Panc1 (cell line): Measurements from ENCODE around the gene BRAF. TPM values are rescaled to one million over a fixed set of nuclear protein-coding genes. Genes with fewer than 3 reads are reported as not detected.

Experiments used
- ATAC-seq: fragments of 200-7000 bp; cut with Tn5 transposase; 2 replicates; pipeline ENCODE4 v1.9.1; 2020; ENCODE audit warnings: mild to moderate bottlenecking, moderate library complexity
- BruUV-seq: library from RNA; stranded (reverse); fragments of 400-500 nt; replicated peaks from 2 replicates; lab custom pipeline; 2021; lab: Mats Ljungman, UMichigan
- CTCF ChIA-PET: fragments of 300-600 bp; sonication (Branson Sonifier 250); formaldehyde crosslinking; loops from one replicate; lab custom pipeline; 2022; ENCODE audit warnings: antibody characterized with exemption; lab: Charles Lee
- POLR2A ChIA-PET: fragments of 300-600 bp; sonication (Branson Sonifier 250); formaldehyde crosslinking; loops from one replicate; lab custom pipeline; 2022; ENCODE audit warnings: antibody characterized with exemption; lab: Charles Lee
- DNase-seq: peaks from one replicate; pipeline ENCODE4 v3.0.0-alpha.2; 2010; ENCODE audit warnings: low read depth, low spot score
- H3K27ac ChIP-seq: 2 replicates; pipeline ENCODE4 v1.5.1; 2011; ENCODE audit warnings: mild to moderate bottlenecking, low read length, inconsistent platforms
- H3K27me3 ChIP-seq: fragments of 200-500 bp; sonication (Bioruptor generic); 2 replicates; pipeline ENCODE4 v1.6.0; 2014; ENCODE audit warnings: low read length, inconsistent platforms; ENCODE audit not compliant: control insufficient read depth, insufficient read depth
- H3K36me3 ChIP-seq: fragments of 200-500 bp; sonication (Bioruptor generic); 2 replicates; pipeline ENCODE4 v1.5.1; 2014; ENCODE audit warnings: inconsistent platforms, mild to moderate bottlenecking, low read length, moderate library complexity; ENCODE audit not compliant: control insufficient read depth, insufficient read depth
- H3K4me1 ChIP-seq: 2 replicates; pipeline ENCODE4 v1.5.1; 2011; ENCODE audit warnings: inconsistent platforms, mild to moderate bottlenecking, low read length, moderate library complexity; ENCODE audit not compliant: control insufficient read depth, insufficient read depth
- H3K4me3 ChIP-seq, 2 experiments: 2 replicates each; pipeline ENCODE4 v1.5.1; 2011 to 2012; ENCODE audit warnings: low read depth in 2 of 2, low read length in 2 of 2, mild to moderate bottlenecking in 2 of 2, inconsistent platforms in 1 of 2, moderate library complexity in 1 of 2
- H3K9me3 ChIP-seq: fragments of 200-500 bp; sonication (Bioruptor generic); 2 replicates; pipeline ENCODE4 v1.5.1; 2014; ENCODE audit warnings: low read depth, mild to moderate bottlenecking, inconsistent platforms, low read length, moderate library complexity; ENCODE audit not compliant: control insufficient read depth, insufficient read depth
- POLR2AphosphoS5 ChIP-seq: IDR thresholded peaks from 2 replicates; pipeline ENCODE4 v1.6.1; 2012; ENCODE audit warnings: mild to moderate bottlenecking, low read depth, low read length, moderate library complexity
- SIN3A ChIP-seq: IDR thresholded peaks from 2 replicates; pipeline ENCODE4 v1.6.1; 2012; ENCODE audit warnings: low read depth, mild to moderate bottlenecking, low read length, moderate library complexity, borderline replicate concordance; ENCODE audit not compliant: insufficient read depth
- TCF7L2 ChIP-seq: IDR thresholded peaks from 2 replicates; pipeline ENCODE4 v1.6.1; 2011; ENCODE audit warnings: mild to moderate bottlenecking, low read depth, low read length, inconsistent platforms
- in situ Hi-C: cut with HindIII; loops from 2 replicates; pipeline ENCODE4 v1.10.0; 2016; ENCODE audit warnings: low sequenced_read_pairs, low pct_unique_long_range_greater_than_20kb
- intact Hi-C: fragments of 100-400 bp; cut with micrococcal nuclease; formaldehyde crosslinking; loops from one replicate; pipeline ENCODE4 v1.10.0; 2022; ENCODE audit not compliant: unreplicated experiment
- total RNA-seq: library from RNA; stranded (reverse); gene quantifications from one replicate; pipeline ENCODE4 v1.2.1, GENCODE V29; 2021; ENCODE audit not compliant: unreplicated experiment
- TF ChIP-seq, protein P1 (sequence below), 2 experiments: IDR thresholded peaks; 2 replicates each; pipeline ENCODE4 v1.6.1; 2011 to 2012; ENCODE audit warnings: low read depth in 2 of 2, control low read depth in 1 of 2, low read length in 1 of 2, mild to moderate bottlenecking in 1 of 2, moderate library complexity in 1 of 2; ENCODE audit not compliant: insufficient read depth in 1 of 2
- TF ChIP-seq, protein P2 (sequence below): fragments of 450-650 bp; IDR thresholded peaks from 2 replicates; pipeline ENCODE4 v1.5.1; 2017; ENCODE audit warnings: mild to moderate bottlenecking

BRAF gene
- total RNA-seq, 1 experiment from 2014 or later = 26.3 TPM

DNA sequence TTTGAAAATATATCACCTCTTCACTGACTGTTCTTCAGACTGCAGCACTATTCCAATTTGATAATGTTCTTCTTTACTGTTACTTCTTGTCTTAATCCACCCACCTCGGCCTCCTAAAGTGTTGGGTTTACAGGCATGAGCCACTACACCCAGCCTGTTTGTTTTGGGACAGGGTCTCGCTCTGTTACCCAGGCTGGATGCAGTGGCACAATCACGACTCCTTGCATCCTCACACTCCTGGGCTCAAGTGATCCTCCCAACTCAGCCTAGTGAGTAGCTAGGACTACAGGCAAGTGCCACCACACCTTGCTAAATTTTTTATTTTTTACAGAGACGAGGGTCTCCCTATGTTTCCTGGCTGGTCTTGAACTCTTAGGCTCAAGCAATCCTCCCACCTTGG lies 150.4 kb downstream of the BRAF start:
- in situ Hi-C loops = no loop called here
- no peak for DNase-seq
- no peak overlapping the region for H3K4me3 ChIP-seq
- no peaks in the 10 kb centered on the region for H3K4me1 ChIP-seq
- H3K9me3 ChIP-seq = no peaks in the 10 kb centered on the region
- peaks cover 18% of the 10 kb centered on the region for H3K36me3 ChIP-seq
- no TSS peak for BruUV-seq
- POLR2A ChIA-PET = no interaction called here
- no peak overlapping the region for H3K27ac ChIP-seq
- intact Hi-C loops = no loop called here
- TF ChIP-seq TCF7L2 = no peak
- no peak for TF ChIP-seq SIN3A
- TF ChIP-seq POLR2AphosphoS5 = no peak
- TF ChIP-seq, protein P1, sequence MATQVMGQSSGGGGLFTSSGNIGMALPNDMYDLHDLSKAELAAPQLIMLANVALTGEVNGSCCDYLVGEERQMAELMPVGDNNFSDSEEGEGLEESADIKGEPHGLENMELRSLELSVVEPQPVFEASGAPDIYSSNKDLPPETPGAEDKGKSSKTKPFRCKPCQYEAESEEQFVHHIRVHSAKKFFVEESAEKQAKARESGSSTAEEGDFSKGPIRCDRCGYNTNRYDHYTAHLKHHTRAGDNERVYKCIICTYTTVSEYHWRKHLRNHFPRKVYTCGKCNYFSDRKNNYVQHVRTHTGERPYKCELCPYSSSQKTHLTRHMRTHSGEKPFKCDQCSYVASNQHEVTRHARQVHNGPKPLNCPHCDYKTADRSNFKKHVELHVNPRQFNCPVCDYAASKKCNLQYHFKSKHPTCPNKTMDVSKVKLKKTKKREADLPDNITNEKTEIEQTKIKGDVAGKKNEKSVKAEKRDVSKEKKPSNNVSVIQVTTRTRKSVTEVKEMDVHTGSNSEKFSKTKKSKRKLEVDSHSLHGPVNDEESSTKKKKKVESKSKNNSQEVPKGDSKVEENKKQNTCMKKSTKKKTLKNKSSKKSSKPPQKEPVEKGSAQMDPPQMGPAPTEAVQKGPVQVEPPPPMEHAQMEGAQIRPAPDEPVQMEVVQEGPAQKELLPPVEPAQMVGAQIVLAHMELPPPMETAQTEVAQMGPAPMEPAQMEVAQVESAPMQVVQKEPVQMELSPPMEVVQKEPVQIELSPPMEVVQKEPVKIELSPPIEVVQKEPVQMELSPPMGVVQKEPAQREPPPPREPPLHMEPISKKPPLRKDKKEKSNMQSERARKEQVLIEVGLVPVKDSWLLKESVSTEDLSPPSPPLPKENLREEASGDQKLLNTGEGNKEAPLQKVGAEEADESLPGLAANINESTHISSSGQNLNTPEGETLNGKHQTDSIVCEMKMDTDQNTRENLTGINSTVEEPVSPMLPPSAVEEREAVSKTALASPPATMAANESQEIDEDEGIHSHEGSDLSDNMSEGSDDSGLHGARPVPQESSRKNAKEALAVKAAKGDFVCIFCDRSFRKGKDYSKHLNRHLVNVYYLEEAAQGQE (IDR thresholded peaks at IDR 0.05; ENCODE audit: insufficient read depth in 1 of 2, low read depth in 2 of 2, low read length in 1 of 2) = no peak
- TF ChIP-seq, protein P2, sequence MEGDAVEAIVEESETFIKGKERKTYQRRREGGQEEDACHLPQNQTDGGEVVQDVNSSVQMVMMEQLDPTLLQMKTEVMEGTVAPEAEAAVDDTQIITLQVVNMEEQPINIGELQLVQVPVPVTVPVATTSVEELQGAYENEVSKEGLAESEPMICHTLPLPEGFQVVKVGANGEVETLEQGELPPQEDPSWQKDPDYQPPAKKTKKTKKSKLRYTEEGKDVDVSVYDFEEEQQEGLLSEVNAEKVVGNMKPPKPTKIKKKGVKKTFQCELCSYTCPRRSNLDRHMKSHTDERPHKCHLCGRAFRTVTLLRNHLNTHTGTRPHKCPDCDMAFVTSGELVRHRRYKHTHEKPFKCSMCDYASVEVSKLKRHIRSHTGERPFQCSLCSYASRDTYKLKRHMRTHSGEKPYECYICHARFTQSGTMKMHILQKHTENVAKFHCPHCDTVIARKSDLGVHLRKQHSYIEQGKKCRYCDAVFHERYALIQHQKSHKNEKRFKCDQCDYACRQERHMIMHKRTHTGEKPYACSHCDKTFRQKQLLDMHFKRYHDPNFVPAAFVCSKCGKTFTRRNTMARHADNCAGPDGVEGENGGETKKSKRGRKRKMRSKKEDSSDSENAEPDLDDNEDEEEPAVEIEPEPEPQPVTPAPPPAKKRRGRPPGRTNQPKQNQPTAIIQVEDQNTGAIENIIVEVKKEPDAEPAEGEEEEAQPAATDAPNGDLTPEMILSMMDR = no peak
- CTCF ChIA-PET = no interaction called here
- no peaks in the 10 kb centered on the region for H3K27me3 ChIP-seq
- no peak for ATAC-seq

DNA sequence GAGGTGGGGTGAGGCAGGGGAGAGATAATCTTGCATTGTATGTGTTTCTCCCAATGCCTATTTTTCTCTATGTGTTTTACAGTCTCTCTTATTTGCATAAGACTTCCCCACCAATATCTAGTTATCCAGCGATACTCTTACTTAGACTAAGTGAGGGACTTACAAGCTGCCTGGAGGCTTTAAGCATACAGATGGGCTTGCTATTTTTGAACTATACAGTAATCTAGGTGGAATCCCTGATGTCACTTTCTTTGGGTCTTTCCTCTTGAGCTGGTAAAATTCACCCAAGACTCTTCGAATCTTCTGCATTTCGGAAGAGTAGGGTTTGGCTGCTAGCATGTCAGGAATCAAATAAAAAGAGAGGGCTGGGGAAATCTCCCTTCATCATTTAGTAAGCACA lies 151.6 kb downstream of the BRAF start:
- CTCF ChIA-PET = no interaction called here
- intact Hi-C loops = no loop called here
- peaks cover 15% of the 10 kb centered on the region for H3K36me3 ChIP-seq
- no peak for DNase-seq
- no peaks in the 10 kb centered on the region for H3K9me3 ChIP-seq
- no peak for ATAC-seq
- in situ Hi-C loops = no loop called here
- H3K27me3 ChIP-seq = no peaks in the 10 kb centered on the region
- POLR2A ChIA-PET = no interaction called here
- H3K4me3 ChIP-seq = no peak overlapping the region
- BruUV-seq = no TSS peak
- no peak overlapping the region for H3K27ac ChIP-seq
- TF ChIP-seq POLR2AphosphoS5 (no peak), SIN3A (no peak), TCF7L2 (no peak)
- no peaks in the 10 kb centered on the region for H3K4me1 ChIP-seq

DNA sequence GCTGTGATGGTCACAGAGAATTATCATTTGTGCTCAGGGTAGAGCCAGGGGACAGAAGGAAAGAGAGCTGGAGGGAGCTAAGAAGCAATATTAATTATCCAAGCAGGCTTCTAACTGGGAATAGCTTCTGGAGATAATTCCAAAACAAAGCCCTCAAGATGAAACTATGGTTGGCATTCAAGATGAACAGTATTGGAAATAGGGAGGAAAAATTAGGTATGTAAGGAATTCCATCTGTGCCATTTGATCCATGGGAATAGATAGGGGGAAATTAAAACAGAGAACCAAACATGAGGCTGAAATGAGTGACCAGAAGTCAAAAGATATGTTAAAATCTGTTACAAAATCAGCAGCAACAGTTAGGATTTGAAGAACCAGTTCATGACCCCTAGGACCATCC lies 152.9 kb downstream of the BRAF start:
- ATAC-seq = no peak
- DNase-seq = no peak
- Histone ChIP-seq H3K27ac (no peak overlapping the region), H3K27me3 (no peaks in the 10 kb centered on the region), H3K36me3 (peaks cover 9% of the 10 kb centered on the region), H3K4me3 (no peak overlapping the region), H3K4me1 (no peaks in the 10 kb centered on the region), H3K9me3 (no peaks in the 10 kb centered on the region)
- in situ Hi-C loops = no loop called here
- ChIA-PET CTCF (no interaction called here), POLR2A (interaction anchor here (0.9 kb wide), 1 partner anchor 565 kb away, joined by 3 read pairs; no protein-coding TSS in a partner anchor)
- BruUV-seq = no TSS peak
- TF ChIP-seq, protein P2 = no peak
- TF ChIP-seq, protein P1 (IDR thresholded peaks at IDR 0.05; ENCODE audit: insufficient read depth in 1 of 2, low read depth in 2 of 2, low read length in 1 of 2) = no peak
- TF ChIP-seq POLR2AphosphoS5 (no peak), TCF7L2 (no peak), SIN3A (no peak)
- intact Hi-C loops = no loop called here
